ENCODE results near the gene R3HDM1. TPM values are rescaled to one million over a fixed set of nuclear protein-coding genes. Genes with fewer than 3 reads are reported as not detected.
"Not testable (repeated sequence)": the region's sequence is repeated elsewhere in the genome, so short reads cannot be mapped to it uniquely, and the experiment has no call there.

R3HDM1 gene
- polyA plus RNA-seq, 3 donors = 35.6 to 39.0 (median 38.2) TPM

DNA sequence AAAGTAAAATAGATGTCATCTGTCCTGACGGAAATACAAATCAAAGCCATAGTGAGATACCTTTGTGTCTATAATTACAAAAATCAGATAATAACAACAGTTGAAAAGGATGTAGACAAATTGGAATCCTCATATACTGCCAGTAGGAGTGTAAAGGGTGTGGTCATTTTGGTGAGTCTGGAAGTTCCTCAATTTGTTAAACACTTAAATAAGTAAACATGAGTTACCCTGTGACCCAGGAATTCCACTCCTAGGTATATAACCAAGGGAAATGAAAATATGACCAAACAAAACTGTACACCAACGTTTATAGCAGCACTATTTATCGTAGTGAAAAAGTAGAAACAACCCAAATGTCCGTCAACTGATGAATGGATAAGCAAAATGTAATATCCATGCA, 24.0 kb downstream of the R3HDM1 start:
- no peak for DNase-seq (ENCODE audit: extremely low read depth in 1 of 11, low read depth in 9 of 11, low spot score in 4 of 11)

DNA sequence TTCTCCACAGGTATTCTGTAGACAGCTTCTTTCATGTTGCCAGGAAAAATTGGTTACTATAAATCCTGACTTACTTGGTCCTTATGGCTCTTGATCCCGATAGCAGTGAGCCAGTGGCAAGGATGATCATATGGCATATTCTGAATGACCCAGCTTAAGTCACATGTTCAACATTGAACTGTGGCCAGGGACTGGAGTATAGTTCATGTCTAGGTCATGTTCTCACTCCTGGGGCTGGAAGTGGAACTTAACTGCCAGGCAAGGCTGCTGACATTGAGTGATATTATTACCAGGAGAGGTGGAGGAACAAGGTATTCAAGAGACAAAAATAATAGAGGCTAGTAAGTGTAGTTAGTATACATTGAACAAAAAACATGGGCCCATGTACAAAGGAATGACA, 26.2 kb downstream of the R3HDM1 start:
- no peak for DNase-seq (ENCODE audit: extremely low read depth in 1 of 11, low read depth in 9 of 11, low spot score in 4 of 11)

DNA sequence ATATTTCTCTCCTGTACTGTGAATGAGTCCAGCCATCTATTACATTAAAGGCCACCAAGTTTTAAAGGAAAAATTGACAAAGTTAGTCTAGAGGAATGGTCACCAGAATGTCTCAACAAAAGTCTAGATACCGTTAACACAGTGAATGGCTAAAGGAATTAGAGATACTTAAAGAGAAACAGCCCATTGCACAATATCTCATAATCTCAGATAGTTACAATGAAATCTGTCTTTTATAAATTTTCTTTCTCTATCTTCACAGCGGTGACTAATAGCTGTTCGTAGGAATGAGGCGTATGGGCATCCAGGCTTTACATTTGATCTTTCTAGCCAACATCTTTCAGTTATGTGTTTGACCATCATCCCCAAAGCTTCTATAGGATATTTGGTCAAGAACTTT, 30.6 kb downstream of the R3HDM1 start:
- DNase-seq (ENCODE audit: extremely low read depth in 1 of 11, low read depth in 9 of 11, low spot score in 4 of 11) = no peak

DNA sequence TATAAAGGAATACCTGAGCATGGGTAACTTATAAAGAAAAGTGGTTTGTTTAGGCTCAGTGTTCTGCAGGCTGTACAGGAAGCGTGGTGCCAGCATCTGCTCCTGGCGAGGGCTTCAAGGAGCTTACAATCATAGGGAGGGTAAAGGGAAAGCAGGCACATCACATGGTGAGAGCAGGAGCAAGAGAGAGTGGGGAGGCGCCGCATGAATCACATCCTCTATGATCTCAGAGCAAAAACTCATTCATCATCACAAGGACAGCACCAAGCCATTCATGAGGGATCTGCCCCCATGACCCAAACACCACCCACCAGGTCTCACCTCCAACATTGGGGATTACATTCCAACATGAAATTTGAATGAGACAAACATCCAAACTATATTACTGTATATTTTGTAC, 32.5 kb downstream of the R3HDM1 start:
- no peak for DNase-seq (ENCODE audit: extremely low read depth in 1 of 11, low read depth in 9 of 11, low spot score in 4 of 11)

DNA sequence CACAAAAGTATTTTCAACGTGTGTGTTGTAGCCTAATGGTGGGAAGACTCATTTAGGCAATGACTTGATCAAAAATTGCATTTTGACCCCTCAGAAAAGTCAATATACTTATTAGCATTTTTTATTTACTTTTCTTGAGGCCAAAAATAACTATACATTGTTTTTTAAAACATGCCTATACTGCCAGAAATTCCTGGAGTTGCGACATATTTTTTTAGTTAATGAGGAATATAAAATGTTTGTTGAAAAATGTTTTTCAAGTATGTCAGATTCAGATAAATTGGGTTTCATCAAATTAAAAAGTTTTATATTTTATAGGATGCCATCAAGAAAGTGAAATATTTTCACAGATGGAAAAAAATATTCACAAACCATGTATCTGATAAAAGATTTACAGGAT, 39.6 kb downstream of the R3HDM1 start:
- DNase-seq (ENCODE audit: extremely low read depth in 1 of 11, low read depth in 9 of 11, low spot score in 4 of 11) = no peak

DNA sequence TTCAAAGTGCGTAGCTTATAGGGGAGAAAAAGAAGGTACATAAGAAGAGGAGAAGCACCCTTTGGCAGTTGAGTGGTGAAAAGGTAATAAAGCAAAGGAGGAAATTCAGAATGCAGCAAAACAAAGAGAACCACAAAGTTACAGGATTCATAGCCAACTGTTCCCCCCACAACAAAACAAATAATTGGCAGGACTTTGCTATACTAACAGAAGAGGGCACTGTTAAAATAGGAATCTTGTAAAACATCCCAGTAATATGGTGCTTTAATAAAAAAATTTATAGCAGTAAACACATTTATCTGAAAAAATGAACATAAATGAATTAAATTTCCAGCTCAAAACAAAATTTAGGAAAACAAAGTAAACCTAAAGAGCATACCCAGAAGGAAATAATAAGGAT, 42.3 kb downstream of the R3HDM1 start:
- no peak for DNase-seq (ENCODE audit: extremely low read depth in 1 of 11, low read depth in 9 of 11, low spot score in 4 of 11)

DNA sequence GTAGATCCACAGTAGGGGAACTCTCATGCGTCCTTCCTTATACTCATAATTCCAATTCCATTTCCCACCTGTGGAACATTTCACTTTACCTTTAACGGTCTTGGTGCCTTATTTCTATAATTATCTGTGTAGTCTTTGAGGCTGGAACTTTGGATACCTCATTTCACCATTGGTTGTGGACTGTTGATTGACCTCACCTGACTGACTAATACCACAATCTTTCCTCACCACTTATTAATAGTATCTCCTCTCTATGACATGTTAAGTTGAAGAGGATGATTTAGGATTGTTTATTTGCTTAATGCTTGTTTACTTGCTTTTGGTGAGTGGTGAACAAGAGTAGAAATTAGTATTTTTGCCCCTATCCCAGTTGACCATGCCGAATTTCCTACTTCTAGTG, 50.0 kb downstream of the R3HDM1 start:
- DNase-seq (ENCODE audit: extremely low read depth in 1 of 11, low read depth in 9 of 11, low spot score in 4 of 11) = no peak

DNA sequence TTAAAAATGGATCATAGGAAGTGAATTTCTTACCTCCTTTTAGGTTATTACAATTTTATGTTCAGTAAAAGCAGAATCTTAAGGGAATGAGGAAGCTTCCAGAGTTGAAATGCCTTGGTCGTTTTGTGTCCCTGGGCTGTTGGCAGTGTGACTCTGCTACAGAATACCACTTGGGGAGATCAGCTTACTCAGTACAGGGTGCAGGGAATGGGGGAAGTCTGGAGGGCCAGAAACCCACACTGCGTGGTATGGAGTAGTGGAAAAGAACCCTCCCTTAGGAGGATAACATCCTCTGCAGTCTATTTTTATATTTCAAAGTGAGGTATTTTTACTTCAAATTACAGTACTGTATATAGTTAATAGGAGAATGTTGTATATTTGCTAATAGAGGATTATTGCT, 51.1 kb downstream of the R3HDM1 start:
- DNase-seq (ENCODE audit: extremely low read depth in 1 of 11, low read depth in 9 of 11, low spot score in 4 of 11) = no peak

DNA sequence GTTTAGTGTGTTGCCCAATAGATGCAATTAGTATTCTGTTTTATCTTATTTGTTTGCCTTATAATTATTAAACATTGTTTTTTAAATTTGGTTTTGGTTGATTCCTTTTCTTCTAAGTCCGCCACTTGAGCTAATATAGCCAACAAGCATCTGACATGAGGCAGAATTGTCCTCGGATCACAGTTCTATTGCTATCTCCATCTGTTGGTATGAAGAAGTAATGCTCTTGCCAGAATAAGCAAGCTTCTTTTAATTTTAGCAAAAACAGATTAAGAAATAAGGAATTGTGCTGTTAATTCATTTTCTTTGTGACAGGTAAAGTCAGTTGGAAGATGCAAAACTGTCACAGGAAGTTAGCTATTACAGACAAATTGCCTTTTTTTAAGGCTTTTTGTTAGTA, 54.3 kb downstream of the R3HDM1 start:
- no peak for DNase-seq (ENCODE audit: extremely low read depth in 1 of 11, low read depth in 9 of 11, low spot score in 4 of 11)

DNA sequence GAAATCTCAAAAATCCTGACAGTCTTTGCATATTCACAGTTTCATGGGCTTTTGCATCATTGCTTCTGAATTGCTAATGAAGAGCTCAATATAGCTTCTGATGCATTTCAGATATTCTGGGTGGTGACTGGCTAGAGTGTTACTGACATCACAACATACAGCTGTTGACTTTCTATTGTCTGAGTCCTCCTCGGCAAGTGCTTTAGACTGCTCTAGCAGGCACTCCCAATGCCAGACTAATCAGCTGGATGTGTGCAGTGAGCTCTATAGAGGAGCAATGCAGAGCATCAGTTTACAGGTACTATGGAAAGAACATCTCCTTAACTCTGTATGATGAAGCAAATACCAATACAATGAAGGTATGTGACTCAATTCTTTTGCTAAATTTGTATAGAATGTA, 54.9 kb downstream of the R3HDM1 start:
- DNase-seq (ENCODE audit: extremely low read depth in 1 of 11, low read depth in 9 of 11, low spot score in 4 of 11) = no peak

DNA sequence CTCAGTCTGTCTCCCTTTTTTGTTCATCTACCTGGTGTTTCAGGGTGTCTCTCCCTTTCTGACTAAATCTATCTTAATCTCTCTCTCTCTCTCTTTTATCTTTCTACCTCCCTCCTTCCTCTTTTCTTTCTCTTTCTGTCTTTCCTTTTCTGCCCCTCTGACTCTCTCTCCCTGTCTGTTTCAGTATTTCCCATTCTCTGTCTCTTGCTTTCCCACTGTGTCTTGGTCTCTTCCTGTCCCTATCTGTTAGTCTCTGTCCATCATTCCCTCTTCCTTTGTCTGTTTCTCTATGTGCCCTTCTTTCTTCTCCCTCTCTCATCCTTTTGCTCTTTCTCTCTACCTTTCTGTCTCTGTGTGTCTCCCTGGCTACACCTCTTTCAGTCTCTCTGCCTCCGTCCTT, 56.7 kb downstream of the R3HDM1 start:
- DNase-seq (ENCODE audit: extremely low read depth in 1 of 11, low read depth in 9 of 11, low spot score in 4 of 11) = no peak

DNA sequence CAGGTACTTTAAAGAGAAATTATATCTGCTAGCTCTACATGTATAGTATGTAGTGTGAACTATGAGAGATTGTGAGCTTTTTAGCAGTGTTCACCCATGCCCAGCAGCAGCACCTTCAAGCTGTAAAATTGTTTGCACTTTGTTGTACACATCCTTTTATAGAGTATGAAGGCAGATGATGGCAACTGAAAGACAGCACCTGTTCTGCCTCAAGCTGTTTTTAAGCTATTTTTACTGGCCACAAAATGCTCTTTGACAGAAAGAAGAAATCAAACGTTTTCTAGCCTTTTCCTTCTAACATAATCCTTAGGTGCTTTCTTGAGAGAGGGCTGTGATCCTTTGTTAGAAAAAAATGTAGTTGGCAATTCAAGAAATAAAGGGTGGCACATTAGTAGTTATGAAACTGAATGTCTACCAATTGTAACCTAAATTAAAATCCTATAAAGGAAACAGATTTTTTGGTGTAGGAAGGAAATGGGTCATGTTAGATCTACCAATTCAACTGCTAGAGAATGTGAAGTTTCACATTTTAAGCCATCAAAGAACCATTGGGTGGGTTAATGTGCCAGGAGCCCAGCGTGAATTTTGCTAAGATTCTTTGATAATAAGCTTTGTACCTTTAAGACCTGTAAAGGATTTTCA, 59.5 kb downstream of the R3HDM1 start:
- no peak for DNase-seq (ENCODE audit: extremely low read depth in 1 of 11, low read depth in 9 of 11, low spot score in 4 of 11)

DNA sequence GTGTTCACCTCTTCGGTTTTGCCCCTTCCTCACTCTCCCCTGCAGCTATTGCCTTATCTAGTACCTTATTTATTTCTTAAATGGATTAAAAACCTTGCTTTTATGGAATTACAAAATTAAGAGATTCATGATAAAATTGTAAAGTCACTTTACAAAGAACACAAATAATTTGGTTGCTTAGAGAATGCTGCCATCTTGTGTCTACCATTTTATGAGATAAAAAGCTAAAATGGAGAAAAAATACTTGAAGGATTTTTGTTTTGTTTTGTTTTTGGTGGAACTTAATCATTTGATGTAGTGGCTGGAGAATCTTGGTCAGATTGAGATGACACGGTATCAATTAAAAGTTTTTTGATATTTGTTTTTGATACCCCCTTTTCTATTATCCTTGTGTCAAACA, 69.6 kb downstream of the R3HDM1 start:
- no peak for DNase-seq (ENCODE audit: extremely low read depth in 1 of 11, low read depth in 9 of 11, low spot score in 4 of 11)

DNA sequence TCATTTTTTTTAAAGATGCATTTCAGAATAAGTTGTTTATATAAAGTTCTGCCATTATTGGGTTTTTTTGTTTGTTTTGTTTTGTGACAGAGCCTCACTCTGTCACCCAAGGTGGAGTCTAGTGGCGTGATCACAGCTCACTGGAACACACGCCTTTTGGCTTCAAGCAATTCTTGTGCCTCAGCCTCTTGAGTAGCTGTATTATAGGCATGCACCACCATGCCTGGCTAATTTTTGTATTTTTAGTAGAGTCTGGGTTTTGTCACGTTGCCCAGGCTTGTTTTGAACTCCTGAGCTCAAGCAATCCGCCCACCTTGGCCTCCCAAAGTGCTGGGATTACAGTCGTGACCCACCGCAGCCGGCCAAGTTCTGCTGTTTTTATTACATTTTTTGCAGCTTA, 72.3 kb downstream of the R3HDM1 start:
- no peak for DNase-seq (ENCODE audit: extremely low read depth in 1 of 11, low read depth in 9 of 11, low spot score in 4 of 11)

DNA sequence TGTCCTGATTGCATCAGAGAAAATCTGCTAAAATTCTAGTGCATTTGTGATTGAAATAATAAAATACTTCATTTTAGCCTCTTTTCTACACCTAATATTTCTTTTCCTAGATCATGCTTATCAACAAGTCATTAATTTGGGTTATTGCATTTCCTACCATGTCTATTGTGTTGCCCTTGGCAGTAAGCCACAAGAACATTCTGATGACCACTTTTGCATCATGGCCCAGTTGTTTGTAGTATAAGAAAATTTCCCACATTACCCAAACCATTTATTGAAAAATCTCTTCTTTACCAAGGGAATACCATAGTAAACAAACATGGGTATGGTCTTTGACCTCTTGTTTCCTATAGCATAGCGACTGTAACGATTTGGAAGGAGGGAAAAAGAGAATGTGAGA, 76.3 kb downstream of the R3HDM1 start:
- no peak for DNase-seq (ENCODE audit: extremely low read depth in 1 of 11, low read depth in 9 of 11, low spot score in 4 of 11)

DNA sequence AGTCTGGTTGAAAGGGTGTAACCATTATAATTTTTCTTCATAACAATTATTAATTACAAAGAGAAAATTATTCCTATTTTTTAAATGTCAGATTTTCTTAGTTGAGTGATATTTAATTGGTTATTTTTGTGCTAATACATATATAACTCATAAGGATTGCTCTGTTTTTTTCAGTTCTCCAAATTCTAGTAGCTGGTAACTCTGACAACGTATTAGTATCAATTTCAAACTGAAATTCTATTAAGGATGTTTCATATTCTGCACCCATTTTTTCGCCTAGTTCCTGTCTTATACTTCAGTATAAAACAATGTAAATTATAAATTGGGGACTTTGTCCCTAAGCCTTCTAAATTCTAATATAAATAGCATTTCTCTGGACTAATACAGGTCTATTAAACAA, 81.0 kb downstream of the R3HDM1 start:
- DNase-seq (ENCODE audit: extremely low read depth in 1 of 11, low read depth in 9 of 11, low spot score in 4 of 11) = no peak

DNA sequence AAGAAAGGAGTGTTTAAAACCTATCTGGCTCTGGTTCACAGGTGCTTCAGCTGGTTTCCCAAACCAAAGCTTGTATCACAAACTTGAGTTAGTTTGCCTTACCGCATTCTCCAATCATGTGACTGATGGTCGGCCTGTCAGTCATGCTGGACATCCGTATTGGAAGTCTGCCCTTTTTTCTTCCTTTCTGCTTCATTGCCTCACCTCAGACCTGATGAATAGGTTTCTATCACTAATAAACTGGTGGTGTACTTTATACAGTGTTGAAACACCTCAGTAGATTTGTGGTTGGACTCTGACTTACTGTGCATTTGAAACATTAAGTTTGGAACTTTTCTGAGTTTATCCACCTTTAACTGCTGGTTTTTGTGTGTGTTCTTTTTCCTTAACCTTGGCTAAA, 84.1 kb downstream of the R3HDM1 start:
- peak in 1 of 11 donors; percentile 1 for DNase-seq (ENCODE audit: extremely low read depth in 1 of 11, low read depth in 9 of 11, low spot score in 4 of 11)

DNA sequence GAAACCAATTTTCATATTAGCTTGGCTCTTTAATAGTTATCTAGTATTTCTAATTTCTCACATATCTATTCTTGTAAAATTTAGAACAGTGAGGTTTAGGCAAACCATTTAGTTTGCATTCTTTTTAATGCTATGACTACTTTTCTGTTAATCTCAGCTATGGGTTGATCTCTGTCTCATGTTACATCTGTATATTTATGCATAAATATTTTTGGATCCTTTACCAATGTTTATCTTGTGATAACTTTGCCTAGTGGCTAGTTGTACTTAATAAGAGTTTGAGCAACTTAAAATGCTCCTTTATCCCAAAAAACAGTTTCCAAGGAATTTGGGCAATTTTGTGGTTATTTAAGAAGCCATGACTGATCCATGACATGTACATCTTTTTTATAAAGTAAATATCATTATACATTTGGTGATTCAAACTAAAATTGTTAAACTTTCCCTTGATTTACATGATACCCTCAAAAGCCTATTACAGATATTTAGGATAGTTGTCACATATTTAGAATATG, 86.3 kb downstream of the R3HDM1 start:
- DNase-seq (ENCODE audit: extremely low read depth in 1 of 11, low read depth in 9 of 11, low spot score in 4 of 11) = no peak

DNA sequence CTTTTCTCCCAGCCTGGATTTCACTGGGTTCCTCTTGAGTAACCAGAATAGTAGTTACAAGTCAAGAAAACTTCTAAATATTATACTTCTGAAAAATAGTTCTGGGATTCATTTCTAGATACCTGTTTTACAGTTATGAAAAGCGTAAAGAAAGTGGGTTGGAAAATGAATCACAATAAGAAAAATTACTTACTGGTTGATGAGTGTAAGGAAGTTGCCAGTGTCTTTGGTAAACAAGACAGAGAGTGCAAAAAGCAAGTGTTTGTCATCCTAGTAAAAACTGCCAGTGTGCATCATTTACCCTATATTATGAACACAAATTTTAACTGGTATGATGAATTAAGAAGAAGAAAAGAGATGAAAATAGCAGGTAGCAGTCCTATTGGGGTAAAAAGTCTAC, 88.9 kb downstream of the R3HDM1 start:
- no peak for DNase-seq (ENCODE audit: extremely low read depth in 1 of 11, low read depth in 9 of 11, low spot score in 4 of 11)

DNA sequence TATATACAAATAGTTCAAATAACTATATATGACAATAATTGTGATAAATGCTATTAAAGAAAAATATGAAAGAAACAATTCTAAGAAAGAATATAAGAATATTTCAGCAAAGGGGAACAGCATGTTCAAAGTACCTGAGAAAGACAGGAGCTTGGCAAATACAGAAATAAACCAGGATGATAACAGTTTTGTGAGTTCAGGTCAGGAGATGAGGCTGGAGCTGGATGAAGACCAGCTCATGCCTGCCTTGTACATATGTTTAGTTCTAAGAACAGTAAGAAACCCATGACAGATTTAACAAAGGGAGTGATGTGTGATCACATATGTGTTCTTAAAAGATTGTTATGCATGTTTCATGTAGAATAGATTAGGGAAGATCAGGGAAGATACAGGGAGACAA, 98.2 kb downstream of the R3HDM1 start:
- no peak for DNase-seq (ENCODE audit: extremely low read depth in 1 of 11, low read depth in 9 of 11, low spot score in 4 of 11)

DNA sequence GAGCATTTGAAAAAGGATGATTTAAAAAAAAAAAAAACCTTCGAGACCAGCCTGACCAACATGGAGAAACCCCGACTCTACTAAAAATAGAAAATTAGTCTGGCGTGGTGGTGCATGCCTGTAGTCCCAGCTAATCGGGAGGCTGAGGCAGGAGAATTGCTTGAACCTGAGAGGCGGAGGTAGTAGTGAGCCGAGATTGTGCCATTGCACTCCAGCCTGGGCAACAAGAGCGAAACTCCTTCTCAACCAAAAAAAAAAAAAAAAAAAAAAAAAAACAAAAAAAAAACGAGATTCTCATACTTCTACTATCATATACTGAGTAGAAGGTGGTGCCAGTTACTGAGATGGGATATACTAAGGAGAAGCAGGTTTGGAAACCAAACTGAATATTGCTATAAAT, 98.8 kb downstream of the R3HDM1 start:
- not testable (repeated sequence) for DNase-seq (ENCODE audit: extremely low read depth in 1 of 11, low read depth in 9 of 11, low spot score in 4 of 11)

DNA sequence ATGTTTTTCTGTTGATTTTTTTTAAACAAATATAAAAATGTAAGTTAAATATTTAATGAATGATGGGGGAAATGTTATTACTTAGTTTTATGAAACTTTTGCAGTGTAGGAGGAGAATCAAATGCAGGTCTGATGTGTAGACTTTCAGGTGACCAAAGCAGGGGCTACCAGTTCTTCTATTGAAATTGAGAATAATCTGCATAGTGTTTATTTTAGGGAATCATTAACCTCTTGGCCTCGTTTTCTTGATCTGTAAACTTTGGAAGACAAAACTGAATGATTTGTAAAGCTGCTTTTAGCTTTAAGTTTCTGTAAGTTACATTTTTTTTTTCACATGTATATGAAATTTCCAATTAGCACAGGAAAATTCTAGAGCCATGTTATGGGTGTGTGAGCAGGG, 99.2 kb downstream of the R3HDM1 start:
- DNase-seq (ENCODE audit: extremely low read depth in 1 of 11, low read depth in 9 of 11, low spot score in 4 of 11) = no peak

Measured in renal cortex interstitium (tissue), 11 donors.